ENCODE data around the gene RNF183.

Gene RNF183

DNA sequence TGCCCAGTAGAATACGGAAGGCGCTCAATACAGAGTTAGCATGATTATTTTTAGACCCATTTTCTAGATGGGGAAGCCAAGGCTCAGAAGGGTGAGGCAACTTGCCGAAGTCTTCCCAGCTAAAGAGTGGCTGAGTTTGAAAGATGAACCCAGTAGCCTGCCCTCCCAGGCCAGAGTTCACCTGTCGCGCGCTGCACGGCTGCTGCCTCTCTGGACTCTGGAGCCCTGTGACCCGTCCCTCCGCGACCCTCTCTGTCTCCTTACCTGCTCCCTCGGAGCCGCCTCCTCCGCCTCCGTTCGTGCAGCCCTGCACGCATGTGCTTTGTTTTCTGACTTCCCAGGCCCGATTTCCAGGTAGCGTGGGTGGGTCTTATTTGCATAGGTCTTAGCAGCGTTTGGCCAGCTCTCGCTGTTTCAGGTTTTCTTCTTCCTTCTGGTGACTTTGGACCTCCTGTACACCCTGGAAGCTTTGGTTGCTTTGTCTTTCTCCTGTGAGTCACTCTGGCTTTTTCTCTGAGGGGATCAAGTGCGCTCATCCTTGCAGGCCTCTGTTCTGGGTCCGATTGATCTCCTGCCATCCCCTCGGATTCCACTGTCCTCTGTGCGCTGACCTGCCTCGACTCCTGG, at the start of gene RNF183:
Gene RNF183, minus strand, starts transcription at position 585 of the 627 bp plus-strand sequence. CDS start 5,192 bp downstream, outside the sequence.
- DNase-seq (ENCODE audit: low read depth), result no peak

DNA sequence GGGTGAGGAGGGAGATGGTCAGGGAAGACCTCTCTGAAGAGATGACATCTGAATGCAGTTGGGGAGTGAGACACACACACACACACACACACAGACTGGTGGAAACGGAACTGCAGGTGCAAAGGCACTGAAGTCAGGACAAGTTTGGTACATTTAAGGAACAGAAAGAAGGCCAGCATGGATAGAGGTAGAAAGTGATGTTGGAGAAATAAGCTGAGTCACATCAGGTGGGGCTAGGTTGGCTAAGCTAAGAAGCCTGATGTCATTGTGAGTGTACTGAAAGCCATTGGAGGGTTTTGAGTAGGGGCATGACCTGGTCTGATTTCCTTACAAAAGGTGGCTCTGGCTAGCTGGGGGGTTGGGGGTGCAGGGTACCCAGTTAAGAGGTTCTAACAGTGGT, 49.2 kb upstream of the RNF183 start:
- DNase-seq (ENCODE audit: low read depth), result no peak

GRCh38 chr9:113352006-113352405, 48.8 kb upstream of the RNF183 start:
- no peak for DNase-seq (ENCODE audit: low read depth)

GRCh38 chr9:113350937-113351336, 47.8 kb upstream of the RNF183 start:
- no peak for DNase-seq (ENCODE audit: low read depth)

GRCh38 chr9:113350107-113350661, 47.0 kb upstream of the RNF183 start:
- no peak for DNase-seq (ENCODE audit: low read depth)

DNA sequence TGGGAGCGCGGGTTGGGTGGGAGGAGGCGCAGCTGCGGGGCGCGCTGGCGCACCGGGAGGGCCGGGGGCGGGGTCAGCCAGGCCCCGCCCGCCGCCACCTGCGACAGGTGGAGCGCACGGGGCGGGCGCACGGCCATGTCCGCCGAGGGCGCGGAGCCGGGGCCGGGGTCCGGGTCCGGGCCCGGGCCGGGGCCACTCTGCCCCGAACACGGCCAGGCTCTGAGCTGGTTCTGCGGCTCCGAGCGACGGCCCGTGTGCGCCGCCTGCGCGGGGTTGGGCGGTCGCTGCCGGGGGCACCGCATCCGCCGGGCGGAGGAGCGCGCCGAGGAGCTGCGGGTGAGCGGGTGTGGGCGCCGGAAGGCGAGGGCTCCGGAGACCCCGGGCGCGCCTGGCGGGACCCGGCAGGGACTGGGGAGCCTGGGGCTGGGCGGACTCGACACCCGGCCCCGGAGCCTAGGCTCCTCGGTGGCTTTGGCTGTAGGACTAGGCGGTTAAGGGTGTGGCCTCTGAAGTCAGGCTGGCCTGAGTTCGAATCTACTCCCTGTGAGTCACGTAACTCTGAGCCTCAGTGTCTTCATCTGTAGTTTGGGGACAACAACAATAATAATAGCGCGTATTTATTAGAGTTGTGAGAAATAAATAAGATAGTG, 46.4 kb upstream of the RNF183 start, which contains the start of gene BSPRY:
Gene BSPRY, plus strand, starts transcription at position 97 of the 650 bp plus-strand sequence. Its CDS starts 39 bp downstream, at position 136.
- DNase-seq (ENCODE audit: low read depth), result no peak

GRCh38 chr9:113349066-113349444, 45.9 kb upstream of the RNF183 start:
- no peak for DNase-seq (ENCODE audit: low read depth)

DNA sequence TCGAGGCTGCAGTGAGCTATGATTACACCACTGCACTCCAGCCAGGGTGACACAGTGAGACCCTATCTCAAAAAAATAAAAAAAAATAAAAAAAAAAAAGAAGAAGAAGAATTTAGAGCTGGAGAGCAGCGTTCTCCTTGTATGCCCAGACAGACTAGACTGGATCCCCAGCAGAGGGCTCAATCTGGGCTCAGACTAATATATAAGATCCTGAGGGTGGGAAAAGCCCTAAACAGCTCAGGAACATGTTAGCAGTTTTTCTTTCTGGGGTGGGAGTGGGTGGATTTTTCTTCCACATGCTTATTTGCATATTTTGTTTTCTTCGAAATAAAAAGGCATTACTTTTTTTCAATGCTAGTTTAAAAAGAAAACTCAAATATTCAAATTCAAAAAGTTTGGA, 45.3 kb upstream of the RNF183 start:
- no peak for DNase-seq (ENCODE audit: low read depth)

GRCh38 chr9:113345671-113346070, 42.5 kb upstream of the RNF183 start:
- DNase-seq (ENCODE audit: low read depth), result no peak

- DNase-seq (ENCODE audit: low read depth), result no peak
Measured at GRCh38 chr9:113345190-113345589, 42.0 kb upstream of the RNF183 start.

- no peak for DNase-seq (ENCODE audit: low read depth)
Measured at GRCh38 chr9:113343732-113344231, 40.6 kb upstream of the RNF183 start.

DNA sequence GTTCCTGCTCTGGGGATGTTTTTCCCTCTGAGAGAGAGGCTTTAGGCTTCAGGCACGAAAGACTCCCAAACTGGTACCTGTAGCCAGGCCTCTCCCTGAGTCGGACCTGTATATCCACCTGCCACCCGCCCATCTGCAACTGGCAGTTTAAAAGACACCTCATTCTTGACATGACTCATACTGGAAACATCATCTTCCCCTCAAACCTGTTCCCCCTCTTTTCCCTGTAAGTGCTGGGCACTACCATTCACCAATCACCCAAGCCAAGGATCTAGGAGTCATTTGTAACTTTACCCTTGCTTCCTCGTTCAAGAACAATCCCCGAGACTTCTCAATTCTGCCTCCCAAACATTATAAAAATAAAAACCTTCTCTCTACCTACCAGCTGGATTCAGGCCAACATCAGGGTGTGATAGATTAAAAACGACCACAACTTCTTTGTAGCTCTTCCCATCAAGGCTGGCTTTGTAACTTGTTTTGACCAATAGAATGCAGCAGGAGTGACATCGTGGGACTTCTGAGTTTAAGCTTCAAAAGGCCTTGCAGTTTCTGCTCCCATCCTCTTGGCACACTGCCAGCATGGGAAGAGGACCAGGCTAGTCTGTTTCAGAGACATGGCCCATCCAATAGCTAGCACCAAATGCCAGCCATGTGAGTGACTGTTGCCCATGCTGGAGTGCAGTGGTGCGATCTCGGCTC, 38.7 kb upstream of the RNF183 start:
- no peak for DNase-seq (ENCODE audit: low read depth)

DNA sequence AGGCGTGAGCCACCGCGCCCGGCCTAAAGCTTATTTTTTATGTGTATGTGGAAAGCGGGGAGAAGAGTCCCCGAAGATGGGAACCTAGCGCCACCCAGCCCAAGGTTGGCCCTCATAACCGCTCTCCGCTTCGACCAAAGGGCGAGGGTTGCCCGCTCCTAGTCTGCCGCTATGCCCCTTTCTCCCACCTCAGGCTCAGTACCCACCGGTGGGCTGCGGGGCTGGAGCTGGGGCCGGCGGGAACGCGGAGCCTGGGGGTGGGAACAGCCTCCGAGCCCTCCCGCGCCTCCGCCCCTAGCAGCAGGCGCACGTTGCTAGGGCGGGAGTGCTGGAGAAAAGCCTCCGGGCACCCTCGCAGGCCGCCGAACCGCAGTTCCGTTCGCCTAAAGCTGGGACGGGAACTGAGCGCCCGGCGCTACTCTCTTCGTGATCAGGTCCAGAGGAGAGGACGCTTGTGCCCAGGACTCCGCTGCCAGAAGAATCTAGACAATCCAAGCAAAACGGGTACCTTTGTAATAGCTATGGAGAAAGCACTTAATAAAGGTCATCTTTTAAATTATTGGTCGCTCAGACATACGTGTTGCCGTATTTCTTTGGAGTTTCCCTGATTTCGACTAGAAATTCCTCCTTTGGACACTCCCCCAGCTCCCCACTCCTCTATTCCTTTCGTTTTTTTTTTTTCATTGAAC, 37.0 kb upstream of the RNF183 start, which contains the start of gene WDR31:
Gene WDR31, minus strand, starts transcription at position 265 of the 689 bp plus-strand sequence. CDS start 8,253 bp downstream, outside the sequence.
- peak; percentile 41 for DNase-seq (ENCODE audit: low read depth)

DNA sequence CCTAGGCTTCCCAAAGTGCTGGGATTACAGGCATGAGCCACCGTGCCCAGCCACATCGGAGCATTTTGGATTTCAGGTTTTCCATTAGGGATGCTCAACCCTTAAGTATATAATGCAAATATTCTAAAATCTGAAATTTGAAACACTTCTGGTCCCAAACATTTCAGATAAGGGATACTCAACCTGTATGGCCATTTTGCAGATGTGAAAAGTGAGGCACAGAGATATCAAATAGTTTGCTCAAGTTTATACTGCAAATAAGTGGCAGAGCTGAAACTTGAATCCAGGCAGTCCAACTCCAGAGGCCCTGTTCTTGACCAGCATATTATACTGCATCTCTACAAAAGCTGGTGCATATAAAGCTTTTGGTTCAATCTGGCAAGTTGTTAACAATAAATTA, 34.5 kb upstream of the RNF183 start:
- no peak for DNase-seq (ENCODE audit: low read depth)

GRCh38 chr9:113331780-113332179, 28.6 kb upstream of the RNF183 start:
- DNase-seq (ENCODE audit: low read depth), result no peak

DNA sequence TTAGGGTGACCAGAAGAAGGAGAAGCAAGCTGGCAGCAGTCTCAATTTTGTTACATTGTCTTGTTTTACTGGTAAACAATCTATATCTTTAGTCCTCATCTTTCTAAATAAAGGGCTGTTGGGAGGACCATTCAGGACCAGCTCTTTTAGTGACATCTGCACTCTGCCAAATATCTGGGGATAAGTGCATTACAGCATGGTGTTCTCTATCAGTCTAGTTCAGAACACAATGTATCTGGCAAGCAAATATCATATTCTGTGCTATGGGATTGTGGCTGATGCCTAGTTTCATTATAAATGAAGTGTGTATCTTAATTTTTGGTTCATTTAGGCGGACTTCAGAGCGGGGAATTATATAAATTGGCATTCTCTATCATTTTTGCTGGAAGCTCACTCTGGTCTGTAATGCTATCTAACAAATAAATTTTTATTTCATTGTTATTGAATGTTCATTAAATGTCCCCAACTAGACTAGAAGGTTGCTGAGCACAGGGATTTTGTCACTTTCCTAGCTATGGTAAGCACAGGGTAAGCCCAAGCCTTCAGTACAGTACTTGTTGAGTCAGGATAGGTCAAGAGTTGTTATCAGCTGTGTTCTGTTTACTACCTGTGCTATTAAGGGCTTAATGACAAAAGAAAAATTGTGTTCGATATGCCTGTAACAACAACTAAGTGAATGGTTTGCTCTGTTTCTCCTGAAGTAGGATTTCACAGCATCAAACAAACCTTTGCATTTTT, 25.0 kb upstream of the RNF183 start:
- DNase-seq (ENCODE audit: low read depth), result no peak

DNA sequence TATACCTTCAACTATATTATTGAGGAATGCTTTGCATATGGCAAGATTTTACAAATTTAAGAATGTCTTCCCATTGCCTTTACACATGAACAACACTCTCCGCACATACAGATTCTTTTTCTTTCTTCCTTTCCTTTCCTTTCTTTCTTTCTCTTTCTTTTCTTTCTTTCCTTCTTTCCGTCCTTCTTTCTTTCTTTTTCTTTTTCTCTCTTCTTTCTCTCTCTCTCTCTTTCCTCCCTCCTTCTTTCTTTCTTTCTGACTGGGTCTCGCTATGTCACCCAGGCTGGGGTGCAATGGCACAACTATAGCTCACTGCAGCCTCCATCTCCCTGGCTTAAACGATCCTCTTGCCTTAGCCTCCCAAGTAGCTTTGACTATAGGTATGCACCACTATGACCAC, 23.1 kb upstream of the RNF183 start:
- no peak for DNase-seq (ENCODE audit: low read depth)

DNA sequence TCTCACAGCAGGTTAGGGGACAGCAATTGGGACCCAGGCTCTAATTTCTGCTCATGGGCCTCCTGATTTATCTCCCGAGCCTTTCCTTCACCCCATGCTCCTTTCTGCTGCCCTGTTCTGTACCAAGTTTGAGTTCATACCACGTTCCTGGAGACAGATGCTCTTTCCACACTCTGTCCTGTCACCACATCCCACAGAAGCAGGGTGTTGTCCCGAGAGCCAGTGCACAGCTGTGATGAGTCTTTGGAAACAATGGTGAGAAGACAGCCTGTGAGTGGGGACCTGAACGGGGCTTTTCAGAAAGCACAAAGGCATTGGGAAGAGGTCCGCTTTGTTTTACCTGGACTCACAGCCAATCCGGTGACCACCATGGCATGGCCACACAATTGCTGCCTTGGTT, 19.5 kb upstream of the RNF183 start:
- DNase-seq (ENCODE audit: low read depth), result no peak

- DNase-seq (ENCODE audit: low read depth), result no peak
Measured at GRCh38 chr9:113320051-113320450, 16.9 kb upstream of the RNF183 start.

DNA sequence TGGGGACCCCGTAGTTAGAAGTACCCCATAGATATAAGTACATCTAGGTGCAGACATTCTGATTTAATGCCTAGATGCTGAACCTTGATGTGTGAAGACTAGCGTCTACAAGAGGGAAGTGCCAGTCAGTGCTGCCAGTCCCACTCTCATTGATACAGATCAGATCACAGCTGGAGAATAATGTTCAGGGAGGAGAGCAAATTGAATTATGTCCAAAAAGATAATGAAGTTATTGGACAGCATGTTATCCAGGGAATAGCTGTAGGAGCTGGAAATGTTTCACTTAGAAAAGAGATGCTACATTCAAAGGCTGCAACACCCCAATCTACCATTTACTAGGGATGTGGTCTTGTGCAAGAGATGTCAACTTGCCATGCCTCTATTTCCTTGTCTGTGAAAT, 15.9 kb upstream of the RNF183 start:
- no peak for DNase-seq (ENCODE audit: low read depth)

GRCh38 chr9:113317777-113318176, 14.6 kb upstream of the RNF183 start:
- no peak for DNase-seq (ENCODE audit: low read depth)

Measured in non-pigmented ciliary epithelial cell (primary cell).